Measurements from ENCODE around the gene EFNA2.

The EFNA2 gene

GRCh38 chr19:1249298-1249989 lies 36.2 kb upstream of the EFNA2 start:
- peak; percentile 96 for DNase-seq

- DNase-seq: no peak
Observed at GRCh38 chr19:1249990-1250436, 35.7 kb upstream of the EFNA2 start.

GRCh38 chr19:1250437-1251260 lies 35.0 kb upstream of the EFNA2 start:
- peak; percentile 58 for DNase-seq

DNA sequence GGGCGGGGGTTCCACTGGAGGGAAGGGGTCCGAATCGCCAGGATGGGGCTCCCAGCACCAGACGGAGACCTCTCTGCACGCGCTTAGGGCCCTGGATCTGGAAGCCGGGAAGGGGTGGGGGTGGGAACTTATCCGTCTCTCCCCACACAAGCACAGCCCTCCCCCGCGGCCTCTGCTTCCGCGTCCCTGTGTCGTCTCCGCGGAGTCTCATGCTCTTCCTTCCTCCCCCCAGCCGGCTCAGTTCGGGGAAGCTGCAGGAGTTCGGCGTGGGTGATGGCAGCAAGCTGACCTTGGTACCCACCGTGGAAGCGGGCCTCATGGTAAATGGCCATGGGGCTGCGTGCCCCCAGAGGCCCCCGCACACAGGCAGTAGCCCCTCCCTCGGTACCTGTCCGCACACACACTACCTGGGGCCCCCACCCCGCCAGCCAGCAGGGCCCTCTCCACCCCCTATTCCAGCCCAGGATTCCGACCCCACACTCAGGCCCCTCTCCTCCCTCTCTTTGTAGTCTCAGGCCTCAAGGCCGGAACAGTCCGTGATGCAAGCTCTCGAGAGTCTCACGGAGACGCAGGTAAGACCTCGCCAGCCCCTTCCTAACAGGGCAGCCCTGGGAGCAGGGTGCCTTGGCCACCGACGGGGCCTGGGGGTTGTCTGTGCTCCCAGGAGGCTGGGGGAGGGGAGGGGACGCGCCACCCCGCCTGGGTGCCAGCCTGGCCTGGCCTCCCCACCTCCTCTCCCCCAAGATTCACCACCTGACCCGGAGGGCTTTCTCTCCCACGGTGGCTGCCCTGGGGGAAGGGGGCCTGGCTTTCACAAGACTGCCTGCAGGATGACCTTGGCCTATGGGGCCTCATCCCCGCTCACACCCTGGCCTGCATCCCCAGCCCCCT lies 34.1 kb upstream of the EFNA2 start:
- no peak for DNase-seq

GRCh38 chr19:1252221-1252820 lies 33.4 kb upstream of the EFNA2 start:
- peak; percentile 53 for DNase-seq

DNA sequence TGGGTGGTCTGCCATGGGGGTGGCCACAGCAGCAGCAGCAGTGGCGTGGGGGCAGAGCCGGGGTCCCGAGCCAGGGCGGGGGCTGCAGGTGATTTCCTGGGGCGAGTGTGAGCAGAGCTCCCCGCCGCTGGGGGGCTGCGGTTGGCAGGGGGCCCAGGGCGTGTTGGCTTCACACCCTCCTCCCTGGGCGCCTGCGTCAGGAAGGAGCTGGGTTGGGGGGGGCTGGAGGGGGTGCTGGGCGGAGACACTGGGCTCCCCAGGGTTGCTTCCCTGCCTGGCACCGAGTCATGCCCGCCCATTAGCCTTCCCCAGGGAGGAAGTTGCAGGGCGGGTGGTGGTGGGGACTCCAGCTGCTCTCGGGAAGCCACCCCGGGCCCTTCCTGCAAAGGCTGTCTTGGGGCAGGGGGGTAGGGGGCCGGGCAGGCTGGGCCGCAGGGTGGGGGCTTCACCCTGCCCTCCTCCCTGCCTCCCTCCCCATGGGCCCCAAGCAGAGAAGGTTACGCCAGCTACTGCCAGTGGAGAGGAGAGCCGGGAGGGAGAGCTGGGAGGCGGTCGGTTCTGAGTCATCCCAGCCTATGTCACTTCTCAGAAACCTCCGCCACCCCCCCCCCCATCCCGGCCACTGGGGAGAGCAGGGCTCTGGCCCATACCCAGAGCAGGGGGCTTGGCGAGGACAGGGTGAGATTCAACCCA lies 32.7 kb upstream of the EFNA2 start:
- peak; percentile 83 for DNase-seq

DNA sequence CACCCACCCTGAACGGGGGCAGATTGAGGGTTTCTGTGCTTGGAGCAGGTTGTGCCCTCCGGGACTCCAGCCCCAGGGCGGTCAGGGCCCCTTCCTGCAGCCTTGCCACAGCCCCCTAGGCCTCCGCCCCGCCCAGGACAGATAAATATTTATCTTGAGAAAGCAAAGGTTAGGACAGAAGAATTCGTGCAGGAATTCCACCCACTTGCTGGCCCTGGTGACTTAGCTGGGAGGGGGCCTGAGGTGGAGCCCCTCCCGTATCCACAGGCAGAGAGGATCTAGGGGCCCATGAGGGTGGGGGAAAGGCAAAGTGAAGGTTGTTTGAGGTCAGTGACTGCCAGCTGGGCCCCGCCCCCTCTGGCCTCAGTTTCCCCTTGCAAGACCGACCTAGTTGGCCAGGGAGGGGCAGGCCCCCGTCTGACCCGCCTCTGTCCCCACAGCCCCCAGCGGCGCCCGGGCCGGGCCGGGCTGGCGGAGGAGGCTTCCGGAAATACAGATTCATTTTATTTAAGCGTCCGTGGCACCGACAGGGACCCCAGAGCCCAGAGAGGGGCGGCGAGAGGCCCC lies 32.1 kb upstream of the EFNA2 start:
- DNase-seq: no peak

GRCh38 chr19:1254081-1254527 lies 31.6 kb upstream of the EFNA2 start:
- DNase-seq: no peak

- no peak for DNase-seq
Observed at GRCh38 chr19:1254530-1255185, 31.0 kb upstream of the EFNA2 start.

GRCh38 chr19:1255186-1256161 lies 30.2 kb upstream of the EFNA2 start:
- DNase-seq: no peak

GRCh38 chr19:1256646-1257474 lies 28.8 kb upstream of the EFNA2 start:
- DNase-seq: no peak

DNA sequence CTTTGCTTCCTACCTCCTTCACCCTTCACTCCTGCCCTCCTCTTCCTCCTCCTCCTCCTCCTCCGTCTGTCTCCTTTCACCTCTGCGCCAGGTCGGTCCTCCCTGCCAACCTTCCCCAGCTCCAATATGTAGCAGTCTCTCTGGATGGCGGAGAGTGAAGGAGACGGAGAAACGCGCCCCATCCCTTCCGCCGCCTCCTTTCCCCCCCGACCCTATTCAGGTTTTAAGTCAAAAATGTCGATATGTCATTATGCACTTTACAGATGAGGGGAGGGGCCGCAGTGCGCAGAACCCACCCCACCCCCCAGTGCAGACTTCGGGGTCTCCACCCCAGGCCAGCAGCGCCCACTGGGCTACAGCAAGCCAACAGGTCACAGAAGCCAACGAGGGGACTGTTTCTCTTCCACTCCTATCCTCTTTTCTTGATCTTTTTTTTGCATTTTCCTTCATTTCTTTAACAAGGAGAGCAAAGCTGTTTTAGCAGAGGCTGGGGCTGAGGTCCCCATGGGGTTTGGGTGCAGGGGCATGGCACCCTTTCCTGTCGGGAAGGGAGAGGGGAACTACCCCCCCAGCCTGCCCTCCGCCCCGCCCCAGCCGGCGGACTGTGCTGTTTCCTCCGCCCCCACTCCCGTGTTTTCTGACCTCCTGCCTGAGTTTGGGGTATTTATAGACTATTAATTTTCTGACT lies 28.1 kb upstream of the EFNA2 start:
- no peak for DNase-seq

DNA sequence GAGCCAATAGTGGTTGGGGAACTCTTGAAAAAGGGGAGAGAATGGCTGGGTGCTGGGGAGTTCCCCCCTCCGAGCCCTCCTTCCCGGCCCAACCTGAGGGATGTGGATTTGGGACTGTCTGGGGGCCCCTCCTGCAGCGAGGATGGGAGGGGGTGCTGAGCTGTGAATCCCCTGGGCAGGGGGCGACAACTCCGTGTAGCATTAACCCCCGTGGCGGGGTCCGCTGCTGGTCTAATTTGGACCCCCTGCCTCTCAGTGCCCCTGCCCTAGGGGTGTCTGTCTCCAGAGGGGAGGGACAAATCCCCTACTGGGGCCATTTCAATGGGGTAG lies 27.5 kb upstream of the EFNA2 start:
- DNase-seq: no peak

- DNase-seq: no peak
Observed at GRCh38 chr19:1258707-1259205, 26.9 kb upstream of the EFNA2 start.

DNA sequence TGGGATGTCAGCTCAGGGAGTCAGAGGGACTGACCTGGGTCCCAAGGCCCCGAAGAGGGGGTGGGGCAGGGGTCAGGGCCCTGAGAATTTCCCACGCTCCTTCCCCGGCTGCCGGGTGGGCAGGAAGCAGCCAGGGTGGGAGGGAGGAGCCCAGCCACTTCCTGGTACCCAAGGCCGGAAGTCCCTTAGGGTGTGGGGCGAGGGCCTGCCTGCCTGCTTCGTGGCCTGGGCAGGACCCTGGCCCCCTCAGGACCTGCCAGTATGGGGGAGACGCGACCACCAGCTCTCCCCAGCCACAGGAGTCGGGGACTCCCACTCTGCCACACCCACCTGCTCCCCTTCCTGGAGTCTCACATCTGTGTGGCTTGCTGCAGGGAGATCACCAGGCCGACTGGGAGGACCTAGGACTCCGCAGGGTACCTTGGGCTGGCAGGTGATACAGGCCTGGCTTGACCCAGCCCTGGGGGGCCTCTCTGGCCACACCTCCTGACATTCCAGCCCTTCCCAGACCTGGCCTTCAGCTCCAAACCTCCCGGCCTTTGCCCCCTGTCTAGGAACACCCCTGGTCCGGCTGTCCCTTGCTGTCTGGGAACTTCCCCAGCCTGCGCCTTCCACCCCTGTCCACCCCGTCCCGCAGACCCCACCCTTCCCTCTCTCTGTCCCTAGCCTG lies 26.3 kb upstream of the EFNA2 start:
- peak; percentile 45 for DNase-seq

- DNase-seq: peak; percentile 54
Observed at GRCh38 chr19:1259876-1260748, 25.6 kb upstream of the EFNA2 start.
